Measurements from ENCODE around the gene VAMP8. TPM values are rescaled to one million over a fixed set of nuclear protein-coding genes. Genes with fewer than 3 reads are reported as not detected.

Gene VAMP8
- total and polyA plus RNA-seq, 2 of the 8 experiments (the other 6 are each of a cell fraction or from before 2014, with no cell fraction given) = 34.4 to 69.7 TPM

- no peaks in the 10 kb centered on the region for H3K27me3 ChIP-seq (replicated peaks in 1 of 4; ENCODE audit: control insufficient read depth in 3 of 4, extremely low read depth in 1 of 4, insufficient read depth in 3 of 4, low read length in 3 of 4)
- H3K14ac ChIP-seq (ENCODE audit: insufficient read length) = no peak overlapping the region
- ChIA-PET CTCF (ENCODE audit: partially characterized antibody) (interaction anchor here (0.5 to 7.2 kb wide), 6 partner anchors 18 to 157 kb away, joined by 3 to 102 read pairs (median 13); partner anchors contain the start of gene SH2D6), POLR2A (ENCODE audit: partially characterized antibody) (interaction anchor here (0.8 to 38.6 kb wide), 16 partner anchors 6 to 193 kb away, joined by 3 to 1889 read pairs (median 6); partner anchors contain the start of genes CAPG, ELMOD3, GGCX and MAT2A)
- no peak overlapping the region for H4K8ac ChIP-seq (ENCODE audit: extremely low read depth, insufficient read depth, low read length)
- FAIRE-seq (no peak), DNase-seq (ENCODE audit: low read depth in 1 of 2, low spot score in 2 of 2) (no peak)
- 94% methylated on average over 1 of the region's 1 CpG; no CpG with 5 or more reads in 1 of the 2 experiments for WGBS, 2 experiments (ENCODE audit: extremely low coverage in 1 of 2, insufficient coverage in 1 of 2, insufficient read length in 1 of 2, insufficient replicate concordance in 2 of 2, low coverage in 1 of 2, low lambda C conversion rate in 2 of 2, missing lambda C conversion rate in 1 of 2)
- no peak overlapping the region for H2BK12ac ChIP-seq (ENCODE audit: low read depth, low read length)
- no peaks in the 10 kb centered on the region for H3K79me1 ChIP-seq (ENCODE audit: low read depth, low read length)
- no peak overlapping the region for H2BK15ac ChIP-seq (ENCODE audit: low read length)
- no peak overlapping the region for H3K4me3 ChIP-seq (ENCODE audit: extremely low read depth in 1 of 4, insufficient read depth in 2 of 4, low read depth in 3 of 4, low read length in 4 of 4)
- H4K5ac ChIP-seq (ENCODE audit: insufficient read length, low read depth, low read length) = no peak overlapping the region
- no peak overlapping the region for H3K23ac ChIP-seq (ENCODE audit: insufficient read length)
- H3K4me1 ChIP-seq (replicated peaks in 1 of 4; ENCODE audit: control insufficient read depth in 3 of 4, insufficient read depth in 4 of 4, low read length in 3 of 4) = peaks cover 0 to 2% (median 0%) of the 10 kb centered on the region in 4 experiments; a peak in 1 of 7 replicates
- H2AK5ac ChIP-seq (ENCODE audit: low read depth, low read length) = no peak overlapping the region
- no peak overlapping the region for H2BK20ac ChIP-seq (ENCODE audit: low read length)
- H3K9ac ChIP-seq (replicated peaks in 1 of 4; ENCODE audit: extremely low read depth in 1 of 4, low read depth in 3 of 4, low read length in 3 of 4) = no peak overlapping the region
- no peak overlapping the region for H2AFZ ChIP-seq (ENCODE audit: low read length)
- H3K4ac ChIP-seq (replicated peaks; ENCODE audit: insufficient read length, low read depth, low read length) = no peak overlapping the region
- no peak overlapping the region for H4K91ac ChIP-seq (replicated peaks; ENCODE audit: insufficient read length, low read length)
- H2BK5ac ChIP-seq (ENCODE audit: low read depth, low read length) = no peak overlapping the region
- no peak overlapping the region for H3K27ac ChIP-seq (ENCODE audit: low read depth, low read length)
- TF ChIP-seq ASH2L (IDR thresholded peaks at IDR 0.05; ENCODE audit: low read length) (no peak), SP2 (IDR thresholded peaks at IDR 0.05; ENCODE audit: low read length) (no peak), BACH1 (IDR thresholded peaks at IDR 0.05; ENCODE audit: low read length) (no peak), HDAC2 (IDR thresholded peaks at IDR 0.05; ENCODE audit: borderline replicate concordance in 1 of 2, low read depth in 2 of 2, low read length in 2 of 2) (no peak), KDM5A (IDR thresholded peaks at IDR 0.05; ENCODE audit: low read length) (no peak), JUN (IDR thresholded peaks at IDR 0.05; ENCODE audit: low read depth, low read length) (no peak), SAP30 (IDR thresholded peaks at IDR 0.05; ENCODE audit: insufficient read depth, insufficient replicate concordance, low read length) (no peak), POLR2AphosphoS5 (IDR thresholded peaks at IDR 0.05; ENCODE audit: low read depth, low read length) (peak; percentile 28; the same call in 1 of the 2 replicates), YY1 (IDR thresholded peaks at IDR 0.05; ENCODE audit: low read depth, low read length) (no peak), CEBPB (IDR thresholded peaks at IDR 0.05; ENCODE audit: low read depth, low read length) (no peak), POLR2A (IDR thresholded peaks at IDR 0.05; ENCODE audit: control extremely low read depth in 1 of 2, low read depth in 2 of 2, low read length in 2 of 2) (peak in 1 of 2 experiments; percentile 69; a peak in 1 of 3 replicates), BCL11A (IDR thresholded peaks at IDR 0.05; ENCODE audit: low read depth in 2 of 2, low read length in 2 of 2) (no peak), SUZ12 (IDR thresholded peaks at IDR 0.05; ENCODE audit: low read length) (no peak)
- no peaks in the 10 kb centered on the region for H3K9me3 ChIP-seq (ENCODE audit: insufficient read depth in 2 of 2, low read depth in 1 of 2, low read length in 1 of 2)
- H3K79me2 ChIP-seq (ENCODE audit: control insufficient read depth in 1 of 2, insufficient read depth in 2 of 2, low read length in 2 of 2) = peaks cover 0 to 6% of the 10 kb centered on the region in 2 experiments; a peak in 2 of 4 replicates
- peaks cover 8% of the 10 kb centered on the region in 2 experiments for H4K20me1 ChIP-seq (replicated peaks in 1 of 2; ENCODE audit: control insufficient read depth in 1 of 2, insufficient read depth in 2 of 2, low read length in 2 of 2)
- H3K23me2 ChIP-seq (ENCODE audit: low read depth, low read length) = no peaks in the 10 kb centered on the region
- H3K56ac ChIP-seq (replicated peaks; ENCODE audit: insufficient read length, low read depth, low read length) = no peak overlapping the region
- H3K18ac ChIP-seq (ENCODE audit: extremely low read depth, low read length) = no peak overlapping the region
- peaks cover 30 to 59% (median 44%) of the 10 kb centered on the region in 4 experiments for H3K36me3 ChIP-seq (ENCODE audit: control insufficient read depth in 2 of 4, insufficient read depth in 4 of 4, low read length in 3 of 4)
- no peak overlapping the region for H2BK120ac ChIP-seq (replicated peaks; ENCODE audit: low read depth, low read length)
- H3K4me2 ChIP-seq (ENCODE audit: insufficient read depth in 1 of 2, low read depth in 2 of 2, low read length in 2 of 2) = no peak overlapping the region
Observed at GRCh38 chr2:85547089-85547858, 30.1 kb upstream of the VAMP8 start.

Measured in H1 (cell line).